Neural progenitor cell (in vitro differentiated cells): ENCODE measurements around the gene TMEM108. TPM values are rescaled to one million over a fixed set of nuclear protein-coding genes. Genes with fewer than 3 reads are reported as not detected.

ENCODE experiments used
- DNase-seq: peaks from one replicate; pipeline ENCODE4 v3.0.0-alpha.2; 2016; ENCODE audit warnings: low spot score
- H2AFZ ChIP-seq: fragments of 200-600 bp; sonication (generic); replicated peaks from 2 replicates; pipeline ENCODE4 v1.6.1; 2016; ENCODE audit warnings: antibody characterized with exemption
- H3F3A ChIP-seq: fragments of 200-600 bp; sonication (generic); 2 replicates; pipeline ENCODE4 v1.6.1; 2016; ENCODE audit warnings: antibody characterized with exemption, low read depth
- H3K27ac ChIP-seq: fragments of 200-600 bp; sonication (generic); 2 replicates; pipeline ENCODE4 v1.5.1; 2016; ENCODE audit warnings: mild to moderate bottlenecking
- H3K27me3 ChIP-seq: fragments of 200-600 bp; sonication (generic); 2 replicates; pipeline ENCODE4 v1.6.1; 2016; ENCODE audit warnings: mild to moderate bottlenecking, moderate library complexity
- H3K36me3 ChIP-seq: fragments of 200-600 bp; sonication (generic); 2 replicates; pipeline ENCODE4 v1.5.1; 2016
- H3K4me1 ChIP-seq: fragments of 200-600 bp; sonication (generic); 2 replicates; pipeline ENCODE4 v1.6.1; 2016; ENCODE audit warnings: mixed run types
- H3K4me2 ChIP-seq: fragments of 200-600 bp; sonication (generic); 2 replicates; pipeline ENCODE4 v1.6.1; 2016
- H3K4me3 ChIP-seq: fragments of 200-600 bp; sonication (generic); 2 replicates; pipeline ENCODE4 v1.5.1; 2016
- H3K79me2 ChIP-seq: fragments of 200-600 bp; sonication (generic); 2 replicates; pipeline ENCODE4 v1.6.1; 2016; ENCODE audit warnings: low read depth
- H3K9ac ChIP-seq: fragments of 200-600 bp; sonication (generic); 2 replicates; pipeline ENCODE4 v1.6.1; 2016
- H3K9me3 ChIP-seq: fragments of 200-600 bp; sonication (generic); 2 replicates; pipeline ENCODE4 v1.5.1; 2016; ENCODE audit warnings: low read depth
- H4K20me1 ChIP-seq: fragments of 200-600 bp; sonication (generic); 2 replicates; pipeline ENCODE4 v1.6.1; 2016; ENCODE audit warnings: low read depth
- H3K27ac Mint-ChIP-seq: 3 replicates; pipeline ENCODE4 v1.8.0; 2021; ENCODE audit warnings: mixed read lengths
- H3K27me3 Mint-ChIP-seq: 2 replicates; pipeline ENCODE4 v1.8.0; 2022; ENCODE audit warnings: low read depth, mild to moderate bottlenecking, inconsistent platforms, moderate library complexity, mixed read lengths; ENCODE audit not compliant: insufficient read depth
- H3K36me3 Mint-ChIP-seq: 3 replicates; pipeline ENCODE4 v1.8.0; 2021; ENCODE audit warnings: mixed read lengths
- H3K4me1 Mint-ChIP-seq: 3 replicates; pipeline ENCODE4 v1.8.0; 2021; ENCODE audit warnings: mixed read lengths
- H3K4me3 Mint-ChIP-seq: 3 replicates; pipeline ENCODE4 v1.8.0; 2021; ENCODE audit warnings: mild to moderate bottlenecking, moderate library complexity, mixed read lengths
- H3K9me3 Mint-ChIP-seq: 3 replicates; pipeline ENCODE4 v1.8.0; 2020; ENCODE audit warnings: mixed read lengths
- EZH2 ChIP-seq: fragments of 200-600 bp; sonication (generic); IDR thresholded peaks from 2 replicates; pipeline ENCODE4 v1.6.1; 2017; ENCODE audit warnings: antibody characterized with exemption, mild to moderate bottlenecking, moderate library complexity
- EZH2phosphoT487 ChIP-seq: fragments of 200-600 bp; sonication (generic); IDR thresholded peaks from 2 replicates; pipeline ENCODE4 v1.6.1; 2017; ENCODE audit warnings: antibody characterized with exemption
- total RNA-seq: library from RNA; depleted of rRNA; stranded (reverse); fragments of >200 nt; gene quantifications from 2 replicates; pipeline ENCODE4 v1.2.3, GENCODE V29; 2015; ENCODE audit warnings: low replicate concordance
- TF ChIP-seq, protein P1 (sequence below): fragments of 200-600 bp; sonication (generic); IDR thresholded peaks from 2 replicates; pipeline ENCODE4 v1.5.1; 2017; ENCODE audit warnings: antibody characterized with exemption, mild to moderate bottlenecking

The TMEM108 gene
- total RNA-seq, 1 donor from 2014 or later, result 4.8 TPM

- no peak overlapping the region for H2AFZ ChIP-seq
- H3K4me2 ChIP-seq, result no peak overlapping the region
- H3K27me3 Mint-ChIP-seq, result peaks cover 4% of the 10 kb centered on the region
- peaks cover 7% of the 10 kb centered on the region for H3K4me1 ChIP-seq
- H4K20me1 ChIP-seq, result no peaks in the 10 kb centered on the region
- H3K79me2 ChIP-seq, result no peaks in the 10 kb centered on the region
- no peak for DNase-seq
- H3K36me3 Mint-ChIP-seq, result peaks cover 6% of the 10 kb centered on the region
- no peaks in the 10 kb centered on the region for H3K27me3 ChIP-seq
- no peaks in the 10 kb centered on the region for H3F3A ChIP-seq
- H3K27ac ChIP-seq, result no peak overlapping the region
- peaks cover 8% of the 10 kb centered on the region for H3K4me1 Mint-ChIP-seq
- no peaks in the 10 kb centered on the region for H3K9me3 ChIP-seq
- TF ChIP-seq, protein P1, sequence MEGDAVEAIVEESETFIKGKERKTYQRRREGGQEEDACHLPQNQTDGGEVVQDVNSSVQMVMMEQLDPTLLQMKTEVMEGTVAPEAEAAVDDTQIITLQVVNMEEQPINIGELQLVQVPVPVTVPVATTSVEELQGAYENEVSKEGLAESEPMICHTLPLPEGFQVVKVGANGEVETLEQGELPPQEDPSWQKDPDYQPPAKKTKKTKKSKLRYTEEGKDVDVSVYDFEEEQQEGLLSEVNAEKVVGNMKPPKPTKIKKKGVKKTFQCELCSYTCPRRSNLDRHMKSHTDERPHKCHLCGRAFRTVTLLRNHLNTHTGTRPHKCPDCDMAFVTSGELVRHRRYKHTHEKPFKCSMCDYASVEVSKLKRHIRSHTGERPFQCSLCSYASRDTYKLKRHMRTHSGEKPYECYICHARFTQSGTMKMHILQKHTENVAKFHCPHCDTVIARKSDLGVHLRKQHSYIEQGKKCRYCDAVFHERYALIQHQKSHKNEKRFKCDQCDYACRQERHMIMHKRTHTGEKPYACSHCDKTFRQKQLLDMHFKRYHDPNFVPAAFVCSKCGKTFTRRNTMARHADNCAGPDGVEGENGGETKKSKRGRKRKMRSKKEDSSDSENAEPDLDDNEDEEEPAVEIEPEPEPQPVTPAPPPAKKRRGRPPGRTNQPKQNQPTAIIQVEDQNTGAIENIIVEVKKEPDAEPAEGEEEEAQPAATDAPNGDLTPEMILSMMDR, result no peak
- H3K9ac ChIP-seq, result no peak overlapping the region
- H3K27ac Mint-ChIP-seq, result no peak overlapping the region
- no peaks in the 10 kb centered on the region for H3K9me3 Mint-ChIP-seq
- H3K36me3 ChIP-seq, result no peaks in the 10 kb centered on the region
- no peak overlapping the region for H3K4me3 Mint-ChIP-seq
- no peak overlapping the region for H3K4me3 ChIP-seq
These were observed 355.0 kb downstream of the TMEM108 start for GRCh38 chr3:133393204-133393603.

DNA sequence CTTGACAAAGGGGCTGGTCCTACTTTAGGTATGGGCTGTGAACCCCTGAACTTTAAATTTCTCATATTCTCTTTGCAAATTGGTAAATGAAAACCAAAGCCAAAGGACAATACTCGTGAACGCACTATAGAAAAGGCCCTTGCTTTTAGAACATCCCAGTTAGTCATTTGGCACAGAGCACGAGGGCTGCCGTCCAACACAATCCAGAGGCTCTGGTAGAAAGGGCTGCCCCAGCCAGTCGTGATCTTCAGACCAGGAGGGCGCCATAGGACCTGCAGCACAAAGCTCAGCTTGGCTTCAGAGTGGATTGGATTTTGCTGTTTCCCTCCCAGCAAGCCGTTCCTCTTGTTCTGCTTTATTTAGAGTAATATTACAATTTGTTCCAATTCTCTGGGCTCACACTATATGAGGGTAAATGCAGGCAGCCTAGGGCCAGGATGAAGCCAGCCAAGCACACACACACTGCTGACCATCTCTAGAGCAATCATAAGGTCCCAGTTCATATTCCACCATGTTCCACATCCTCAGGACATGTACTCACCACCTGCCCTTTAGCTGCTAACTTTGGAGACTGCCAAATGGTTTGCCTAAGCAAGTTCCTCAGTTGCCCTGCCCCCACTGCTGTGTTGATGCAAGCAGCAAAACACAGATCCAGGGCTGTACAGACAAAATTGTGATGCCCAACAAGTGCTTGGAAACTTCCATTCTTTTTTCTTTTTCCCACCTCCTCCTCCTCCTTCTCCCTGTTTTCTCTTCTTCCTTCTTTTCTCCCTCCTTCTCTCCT, 355.7 kb downstream of the TMEM108 start:
- H3K9me3 ChIP-seq, result no peaks in the 10 kb centered on the region
- H3K9ac ChIP-seq, result no peak overlapping the region
- DNase-seq, result no peak
- Mint-ChIP-seq H3K4me3 (no peak overlapping the region), H3K36me3 (peaks cover 6% of the 10 kb centered on the region), H3K9me3 (no peaks in the 10 kb centered on the region), H3K27ac (no peak overlapping the region), H3K4me1 (peaks cover 8% of the 10 kb centered on the region), H3K27me3 (peaks cover 4% of the 10 kb centered on the region)
- peaks cover 7% of the 10 kb centered on the region for H3K4me1 ChIP-seq
- H3K4me2 ChIP-seq, result no peak overlapping the region
- TF ChIP-seq EZH2phosphoT487 (no peak), EZH2 (no peak)
- TF ChIP-seq, protein P1, result no peak
- H3K79me2 ChIP-seq, result no peaks in the 10 kb centered on the region
- no peaks in the 10 kb centered on the region for H3K36me3 ChIP-seq
- no peaks in the 10 kb centered on the region for H3K27me3 ChIP-seq
- H3K27ac ChIP-seq, result no peak overlapping the region
- H3F3A ChIP-seq, result no peaks in the 10 kb centered on the region
- H2AFZ ChIP-seq, result no peak overlapping the region
- no peak overlapping the region for H3K4me3 ChIP-seq
- no peaks in the 10 kb centered on the region for H4K20me1 ChIP-seq

GRCh38 chr3:133394561-133395311, 356.5 kb downstream of the TMEM108 start:
- Histone ChIP-seq H3K4me1 (peaks cover 7% of the 10 kb centered on the region), H4K20me1 (no peaks in the 10 kb centered on the region), H3K9ac (no peak overlapping the region), H3K4me2 (no peak overlapping the region), H2AFZ (no peak overlapping the region), H3F3A (no peaks in the 10 kb centered on the region), H3K27me3 (no peaks in the 10 kb centered on the region), H3K4me3 (no peak overlapping the region), H3K9me3 (no peaks in the 10 kb centered on the region), H3K36me3 (no peaks in the 10 kb centered on the region), H3K27ac (no peak overlapping the region), H3K79me2 (no peaks in the 10 kb centered on the region)
- peaks cover 5% of the 10 kb centered on the region for H3K4me1 Mint-ChIP-seq
- DNase-seq, result no peak
- peaks cover 2% of the 10 kb centered on the region for H3K9me3 Mint-ChIP-seq
- TF ChIP-seq EZH2, result no peak
- TF ChIP-seq EZH2phosphoT487, result no peak
- TF ChIP-seq, protein P1, result no peak
- H3K36me3 Mint-ChIP-seq, result peaks cover 6% of the 10 kb centered on the region
- no peak overlapping the region for H3K27ac Mint-ChIP-seq
- H3K4me3 Mint-ChIP-seq, result no peak overlapping the region
- peaks cover 4% of the 10 kb centered on the region for H3K27me3 Mint-ChIP-seq
